Stimulated activated CD8-positive, alpha-beta memory T cell treated with anti-CD3 and anti-CD28 coated beads, Interleukin-12 subunit alpha, Interleukin-12 subunit beta, amount 100 ng/mL, for 4 hours (primary cell): Measurements from ENCODE around the gene NFASC.

ENCODE experiments used
- DNase-seq: peaks from one replicate; pipeline ENCODE4 v3.0.0-alpha.2; 2020; ENCODE audit warnings: low read depth

The NFASC gene

DNA sequence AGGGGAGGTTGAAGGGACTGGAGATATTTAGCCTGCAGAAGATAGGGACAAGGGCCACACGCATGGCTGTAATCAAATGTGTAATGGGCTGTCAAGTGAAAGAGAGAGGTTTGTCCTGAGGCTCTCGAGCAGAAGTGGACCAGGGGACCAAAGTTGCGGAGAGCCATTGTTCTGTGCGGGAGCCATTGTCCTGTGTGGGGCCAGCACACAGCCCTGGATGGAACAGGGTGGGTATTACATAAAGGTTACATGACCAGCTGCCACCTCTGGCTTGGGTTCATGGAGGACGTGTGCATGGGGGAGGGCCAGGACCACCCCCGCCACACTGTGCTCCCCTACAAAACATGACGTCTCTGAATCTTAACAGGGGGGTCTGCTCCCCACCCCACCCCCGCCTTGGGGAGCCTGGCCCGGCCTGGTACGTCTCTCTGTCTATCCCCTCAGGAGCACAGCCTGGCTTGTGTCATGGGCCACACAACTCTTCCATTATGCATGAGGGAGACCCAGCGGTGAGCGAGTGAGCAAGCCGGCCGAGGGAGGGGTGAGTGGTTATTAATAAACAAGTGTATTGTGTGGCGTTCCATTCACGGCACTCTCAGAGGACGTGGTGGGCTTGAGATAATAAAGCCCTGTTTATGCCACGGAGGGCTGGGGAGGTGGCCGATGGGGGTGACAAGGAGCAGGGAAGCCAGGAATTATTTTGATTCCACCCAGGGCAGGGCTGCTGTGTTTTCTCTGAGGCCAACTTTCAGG, at the start of gene NFASC:
Gene NFASC (plus strand): TSS at position 703 of the 753 bp plus-strand sequence. CDS start 73,454 bp downstream, outside the sequence.
- no peak for DNase-seq

DNA sequence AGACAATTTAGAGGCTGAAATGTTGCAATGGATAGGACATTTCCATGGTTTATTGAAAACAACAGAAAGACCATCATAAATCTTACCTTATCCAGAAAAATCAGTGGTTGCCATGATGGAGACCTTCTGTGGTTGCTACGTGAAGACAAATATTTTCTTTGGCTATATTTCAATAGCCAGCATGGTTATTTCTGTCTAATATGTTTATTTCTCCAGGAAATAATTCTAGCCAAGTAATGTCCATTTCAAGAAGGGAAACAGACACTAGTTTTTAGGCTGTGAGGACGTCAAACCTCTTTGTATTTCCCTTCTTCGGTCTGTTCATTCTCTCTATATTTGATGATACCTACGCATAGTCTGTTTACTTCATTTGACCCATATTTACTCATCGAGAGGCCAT, 49.2 kb upstream of the NFASC start:
- DNase-seq, result no peak

DNA sequence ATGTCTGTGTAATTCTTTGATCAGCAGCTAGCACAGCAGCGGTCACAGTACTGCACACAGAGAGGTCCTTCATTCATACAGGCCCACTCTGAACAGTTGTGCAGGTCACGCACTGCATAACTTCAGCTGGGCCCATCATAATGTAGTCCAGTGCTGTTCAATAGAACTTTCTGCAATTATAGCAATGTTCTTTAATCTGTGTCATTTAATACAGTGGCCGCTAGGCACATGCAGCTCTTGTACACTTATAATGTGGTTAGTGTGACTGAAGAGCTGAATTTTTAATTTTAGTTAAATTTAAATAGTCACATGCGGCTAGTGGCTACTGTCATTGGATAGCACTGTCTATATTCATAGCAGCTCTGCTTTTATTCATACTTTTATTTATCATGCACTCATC, 48.7 kb upstream of the NFASC start:
- no peak for DNase-seq

DNA sequence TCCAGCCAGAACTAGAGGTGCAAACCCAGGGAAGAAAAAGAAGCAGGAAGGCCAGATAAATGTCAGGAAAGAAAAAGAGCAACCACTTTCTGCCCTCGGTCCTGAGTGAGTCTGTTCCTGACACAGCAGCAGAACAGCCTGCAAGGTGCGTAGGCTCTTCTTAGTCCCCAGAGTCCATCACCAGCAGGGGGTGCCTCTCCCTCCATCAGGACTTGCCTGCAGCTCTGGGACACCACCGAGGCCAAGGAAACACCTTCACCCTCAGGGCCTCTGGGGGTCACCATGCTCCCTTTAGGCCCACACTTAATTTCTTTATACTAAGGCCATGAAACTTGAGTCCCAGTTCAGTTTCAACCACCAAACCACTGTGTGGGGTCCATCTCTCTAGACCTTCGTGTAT, 43.7 kb upstream of the NFASC start:
- no peak for DNase-seq

DNA sequence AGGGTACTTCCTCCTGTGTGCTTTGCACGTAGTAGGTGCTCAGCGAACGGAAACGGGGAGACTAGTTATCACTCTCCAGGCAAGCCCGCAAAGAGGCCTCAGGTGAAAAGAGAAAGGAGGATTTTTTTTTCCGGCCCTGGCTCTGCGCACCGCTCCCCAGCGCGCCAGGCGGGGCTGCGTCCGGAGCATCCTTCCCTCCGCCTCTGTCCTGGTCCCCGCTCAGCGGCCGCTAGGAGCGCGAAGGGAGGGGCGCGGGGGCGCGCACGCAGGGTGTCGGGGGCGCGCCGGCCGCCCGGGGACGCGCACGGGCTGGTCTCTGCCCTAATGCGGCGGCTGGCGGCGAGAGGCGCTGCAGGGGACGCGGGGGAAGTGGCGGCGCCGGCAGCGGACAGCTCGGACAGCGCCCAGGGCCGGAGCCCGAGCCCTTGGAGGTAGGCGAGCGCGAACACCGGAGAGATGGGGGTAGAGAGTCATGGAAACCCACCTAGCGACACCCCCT, 42.3 kb upstream of the NFASC start:
- no peak for DNase-seq

DNA sequence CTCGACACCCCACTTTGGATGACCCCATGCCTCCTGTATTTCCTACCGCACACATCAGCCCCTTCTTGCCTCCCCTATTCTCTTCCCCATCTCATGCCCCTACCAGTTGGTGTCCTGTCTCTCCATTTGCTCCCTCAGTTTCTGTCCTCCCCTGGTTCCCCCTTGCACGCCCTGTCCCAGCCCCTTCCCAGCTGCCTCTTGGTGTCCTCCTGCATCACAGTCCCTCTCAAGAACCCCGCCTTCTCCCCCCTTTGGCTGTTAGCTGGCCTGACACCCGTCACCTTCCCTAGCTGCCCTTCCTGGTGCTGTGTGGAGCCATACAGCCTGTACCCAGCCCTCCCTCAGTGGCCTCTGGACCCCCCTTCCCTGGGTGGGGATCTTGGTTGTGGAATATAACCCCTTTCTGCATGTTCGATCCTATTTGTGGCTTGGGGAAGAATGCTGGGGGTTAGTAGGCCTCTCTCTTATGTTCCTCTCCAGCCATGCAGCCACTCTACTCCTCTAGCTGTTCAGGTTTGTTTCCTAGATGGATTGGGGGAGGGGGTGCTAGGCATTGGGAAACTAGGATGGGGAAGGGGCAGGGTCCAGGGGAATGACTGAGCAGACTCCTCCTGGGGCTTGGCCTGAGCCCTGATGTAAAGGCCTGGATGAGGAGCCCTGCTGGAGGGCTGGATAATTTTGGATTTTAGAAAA, 41.4 kb upstream of the NFASC start:
- DNase-seq, result no peak

DNA sequence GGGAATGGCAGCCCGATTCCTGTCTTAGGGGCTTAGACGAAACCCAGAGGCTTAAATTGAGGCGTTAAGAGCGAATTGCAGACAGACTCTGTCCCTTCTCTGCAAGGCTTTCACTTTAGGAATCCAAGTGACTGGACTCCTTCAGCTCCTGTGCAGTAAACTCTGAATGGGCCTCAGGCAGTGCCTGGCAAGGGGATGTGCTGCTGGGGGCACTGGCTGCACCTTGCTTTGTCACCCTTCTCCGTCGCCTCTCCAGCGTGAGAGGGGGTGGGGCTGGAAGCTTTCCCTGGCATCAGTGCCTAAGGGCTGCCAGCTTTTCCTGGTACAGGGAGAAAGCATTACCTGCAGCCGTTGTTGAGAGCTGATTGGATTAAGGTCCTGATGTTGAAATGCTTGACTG, 39.9 kb upstream of the NFASC start:
- no peak for DNase-seq

DNA sequence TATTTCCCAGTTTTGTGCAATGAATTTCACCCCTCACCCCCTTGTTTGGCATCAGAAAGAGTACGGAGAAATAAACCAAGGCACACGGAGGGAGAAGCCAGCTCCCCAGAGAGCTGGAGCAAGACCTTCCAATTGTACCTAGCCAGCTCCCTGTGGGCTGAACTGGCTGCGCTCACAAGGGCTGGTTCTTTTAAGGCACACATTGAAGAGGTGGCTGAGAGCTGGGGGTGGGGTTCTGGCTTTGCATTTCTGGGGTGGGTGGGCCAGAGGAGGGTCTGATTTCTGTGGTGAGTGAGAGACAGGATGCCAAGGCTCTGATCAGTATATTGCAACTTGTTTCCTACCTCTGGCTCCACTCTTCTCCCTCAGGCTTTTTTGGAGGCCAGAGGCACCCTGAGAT, 39.5 kb upstream of the NFASC start:
- no peak for DNase-seq

DNA sequence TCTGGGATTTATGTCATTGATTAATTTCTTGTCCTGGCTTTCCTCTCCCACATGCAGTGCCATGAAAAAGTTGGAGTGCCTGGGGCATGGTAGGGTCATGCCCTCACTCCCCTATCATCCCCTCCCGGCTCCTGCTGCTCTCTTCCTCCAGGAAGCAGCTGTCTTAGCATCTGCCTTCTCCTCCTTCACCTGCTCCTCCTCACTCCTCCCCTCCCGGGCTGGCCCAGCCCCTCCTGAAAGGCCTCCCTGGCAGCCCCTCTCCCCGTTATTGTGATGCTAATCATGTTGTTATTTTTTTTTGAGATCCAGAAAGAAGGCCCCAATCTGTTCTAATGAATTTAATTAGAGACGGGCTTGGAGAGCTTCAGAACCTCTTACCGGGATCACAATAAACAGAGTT, 36.3 kb upstream of the NFASC start:
- no peak for DNase-seq

DNA sequence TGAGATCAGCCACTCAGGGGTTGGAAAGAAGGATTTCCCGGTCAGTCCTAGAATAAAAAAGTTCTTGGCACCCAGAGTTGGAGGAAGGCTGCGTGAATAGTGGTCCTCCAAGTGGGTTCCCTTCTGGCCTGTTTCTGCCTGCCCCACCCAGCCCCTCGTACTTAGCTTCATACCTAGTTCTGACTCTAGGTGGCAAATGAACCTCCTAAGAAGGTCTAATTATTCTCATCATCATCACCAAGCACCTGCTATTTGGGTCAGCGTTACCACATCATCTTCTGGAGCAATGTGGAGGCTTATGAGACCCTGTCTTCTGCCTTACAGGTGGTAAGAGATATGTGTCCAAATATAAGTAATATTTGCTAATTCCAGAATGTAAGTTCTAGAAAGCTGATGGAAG, 35.9 kb upstream of the NFASC start:
- no peak for DNase-seq

DNA sequence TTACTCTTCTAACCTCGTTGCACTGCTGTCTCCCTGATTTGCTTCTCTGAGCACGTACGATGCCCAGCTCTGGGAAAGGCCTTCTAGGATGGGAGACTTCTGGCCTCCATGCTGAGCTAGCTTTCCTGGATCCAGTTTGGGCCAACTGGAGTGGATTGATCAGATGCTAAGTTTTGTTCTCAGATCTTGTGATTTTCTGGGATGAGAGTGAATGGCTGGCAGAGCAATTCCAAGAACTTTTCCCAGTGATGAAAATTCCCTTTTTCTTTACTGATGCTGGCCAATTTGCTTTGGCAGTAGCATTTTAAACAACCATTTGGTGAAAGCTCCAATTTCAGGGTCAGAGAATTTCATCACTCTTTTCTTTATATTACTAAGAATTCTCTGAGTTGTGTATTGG, 34.9 kb upstream of the NFASC start:
- DNase-seq, result no peak

DNA sequence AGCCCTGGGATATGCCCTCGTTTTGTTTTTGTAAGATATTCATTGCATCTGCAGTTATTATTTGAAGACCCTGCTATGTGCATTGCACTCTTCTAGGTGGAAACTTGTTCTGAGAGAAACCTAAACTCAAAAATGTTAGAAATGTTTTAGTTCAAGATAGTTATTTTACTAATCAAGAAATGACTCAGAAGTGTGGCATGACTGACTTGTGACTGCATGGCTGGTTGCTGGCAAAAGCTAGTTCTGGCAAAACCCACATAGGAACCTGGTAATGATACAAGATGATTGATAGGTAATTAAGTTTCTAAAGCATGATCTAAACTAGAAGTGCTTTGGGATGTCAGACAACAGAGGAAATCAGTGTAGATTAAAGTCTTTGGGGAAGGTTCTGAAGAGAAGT, 33.8 kb upstream of the NFASC start:
- DNase-seq, result no peak

DNA sequence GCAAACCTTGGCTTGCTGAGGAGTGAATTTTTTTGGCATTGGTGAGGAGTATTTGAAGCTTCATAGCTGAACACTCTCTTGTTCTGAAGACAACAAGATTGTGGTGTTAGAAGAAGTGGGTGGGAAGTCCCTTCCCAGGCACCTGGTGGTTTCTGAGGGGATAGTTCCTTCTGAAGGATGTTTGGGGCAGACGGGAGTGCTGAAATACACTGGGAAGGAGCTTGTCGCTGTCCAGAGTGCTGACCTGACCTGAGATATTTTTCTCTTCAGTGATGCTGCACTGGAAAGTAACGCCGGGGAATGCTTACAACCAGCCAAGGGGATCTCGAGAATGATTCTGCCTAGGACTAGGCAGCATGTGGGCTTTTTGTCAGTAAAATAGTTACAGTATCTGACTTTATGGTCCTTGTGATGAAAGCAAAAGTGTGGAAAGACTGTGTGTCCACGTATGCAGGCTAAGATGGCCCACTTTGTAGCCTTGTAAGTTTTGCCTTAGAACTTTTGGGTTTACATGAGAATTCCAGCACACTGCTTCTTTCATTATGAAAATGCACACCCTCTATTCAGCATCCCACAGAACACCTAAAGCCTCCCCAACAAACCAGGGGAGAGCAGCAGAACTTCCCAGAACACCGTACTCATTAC, 33.1 kb upstream of the NFASC start:
- no peak for DNase-seq

DNA sequence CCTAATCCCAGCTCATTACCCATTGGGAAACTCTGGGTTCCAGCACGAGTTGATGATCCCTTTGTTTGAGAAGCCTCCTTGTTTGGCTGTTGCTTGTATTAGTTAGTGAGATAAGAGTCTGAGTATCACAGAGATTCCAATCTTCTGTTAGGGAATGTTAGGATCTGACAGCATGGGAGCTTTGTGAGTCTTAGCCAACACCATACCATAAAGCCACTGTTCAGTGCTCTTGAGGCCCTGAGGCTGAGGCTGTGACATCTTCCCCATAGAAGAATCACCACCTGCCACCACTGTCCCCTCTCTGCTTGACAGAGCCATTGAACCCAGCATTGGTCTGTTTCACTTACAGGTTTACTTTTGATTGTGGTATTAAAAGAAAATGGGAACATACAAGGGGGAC, 29.3 kb upstream of the NFASC start:
- DNase-seq, result no peak

DNA sequence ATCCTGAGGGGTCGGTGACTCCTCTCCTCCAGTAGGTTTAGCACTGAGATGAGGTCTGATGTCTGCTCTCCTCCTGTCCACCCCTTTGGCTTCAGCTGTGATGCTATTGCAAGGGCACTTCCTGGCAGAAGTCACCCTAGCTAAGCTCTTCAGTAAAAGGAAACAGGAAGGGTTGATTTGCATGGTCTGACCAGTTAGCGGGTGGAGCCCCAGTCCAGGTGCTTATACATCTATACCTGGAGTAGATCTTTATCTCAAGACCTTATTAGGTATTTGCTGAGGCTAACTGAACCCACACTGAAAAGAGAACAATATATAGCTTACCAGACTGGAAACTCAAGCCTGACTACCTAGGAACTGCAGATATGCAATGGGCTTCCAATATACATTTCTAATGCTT, 28.9 kb upstream of the NFASC start:
- DNase-seq, result no peak

DNA sequence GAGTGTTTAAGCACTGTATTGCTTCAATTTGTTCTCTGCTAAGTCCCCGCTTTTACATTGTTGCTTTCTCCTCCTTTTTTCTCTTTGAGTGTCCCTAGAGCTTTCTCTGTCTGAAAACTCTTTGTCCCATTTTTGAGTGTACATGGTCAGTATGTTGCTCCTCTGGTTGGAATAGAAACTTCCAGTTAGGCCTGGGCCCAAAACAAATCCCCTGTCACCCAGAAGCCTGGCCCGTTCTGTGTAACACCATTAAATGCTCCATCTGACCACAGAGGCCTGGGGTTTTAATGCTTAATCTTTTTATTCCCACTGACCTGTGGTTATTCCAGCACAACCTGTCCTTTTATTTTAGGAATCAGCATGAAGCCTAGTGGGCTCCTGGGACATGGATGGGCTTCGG, 28.3 kb upstream of the NFASC start:
- no peak for DNase-seq

DNA sequence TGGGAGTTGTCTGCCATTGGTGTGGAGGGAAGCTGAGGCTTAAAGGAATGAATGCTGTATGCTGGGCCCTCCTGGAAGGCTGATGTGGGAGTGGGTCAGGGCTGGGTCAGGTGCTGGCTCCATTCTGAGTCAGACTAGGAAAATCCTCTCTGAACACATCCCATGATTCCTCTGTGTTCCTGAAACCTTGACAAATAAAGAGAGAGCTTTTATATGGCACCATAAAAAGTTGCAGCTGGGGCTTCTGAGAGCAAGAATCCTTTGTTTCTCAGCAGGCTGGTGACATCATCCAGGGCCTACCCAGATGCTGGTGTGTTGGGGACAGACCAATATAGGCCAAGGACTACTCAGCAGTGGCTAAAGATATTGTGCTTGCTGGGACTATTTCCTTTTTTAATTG, 27.8 kb upstream of the NFASC start:
- no peak for DNase-seq

DNA sequence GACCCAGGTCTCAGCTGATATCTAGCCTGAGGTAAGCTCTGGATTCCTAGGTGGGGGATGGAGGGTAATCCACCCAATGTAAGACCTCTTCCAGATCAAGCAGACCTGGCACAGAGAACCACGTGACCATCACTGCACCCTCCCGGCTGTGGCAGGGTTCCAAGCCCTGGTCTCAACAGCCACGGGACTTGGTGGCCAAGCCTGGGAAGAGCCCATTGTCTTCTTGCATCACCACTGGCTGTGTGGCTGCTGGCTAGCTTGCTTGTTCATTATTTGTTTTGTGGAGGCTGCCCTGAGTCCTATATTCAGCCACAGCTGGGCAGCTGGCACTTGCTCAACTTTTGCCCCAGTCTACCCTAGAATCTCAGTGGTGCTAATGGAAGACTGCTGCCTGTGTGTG, 24.1 kb upstream of the NFASC start:
- DNase-seq, result no peak

DNA sequence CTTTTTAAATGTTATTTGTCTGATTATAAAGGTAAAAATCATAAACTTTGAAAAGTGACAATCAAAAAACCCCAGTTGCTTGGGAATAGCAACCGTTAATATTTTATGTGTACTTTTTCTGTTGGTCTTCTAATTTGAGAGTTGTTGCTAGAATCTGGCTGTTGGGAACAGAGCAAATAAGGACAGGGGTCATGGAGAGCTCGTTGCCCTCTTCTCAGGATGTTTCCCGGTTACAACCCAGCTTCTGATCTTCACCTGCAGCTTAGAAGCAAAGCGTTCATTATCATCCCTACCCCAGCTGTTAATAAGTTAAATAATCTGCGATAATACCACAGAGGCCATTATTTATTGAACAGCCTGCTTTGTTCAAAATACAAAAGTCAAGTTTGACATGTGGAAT, 22.1 kb upstream of the NFASC start:
- DNase-seq, result no peak

DNA sequence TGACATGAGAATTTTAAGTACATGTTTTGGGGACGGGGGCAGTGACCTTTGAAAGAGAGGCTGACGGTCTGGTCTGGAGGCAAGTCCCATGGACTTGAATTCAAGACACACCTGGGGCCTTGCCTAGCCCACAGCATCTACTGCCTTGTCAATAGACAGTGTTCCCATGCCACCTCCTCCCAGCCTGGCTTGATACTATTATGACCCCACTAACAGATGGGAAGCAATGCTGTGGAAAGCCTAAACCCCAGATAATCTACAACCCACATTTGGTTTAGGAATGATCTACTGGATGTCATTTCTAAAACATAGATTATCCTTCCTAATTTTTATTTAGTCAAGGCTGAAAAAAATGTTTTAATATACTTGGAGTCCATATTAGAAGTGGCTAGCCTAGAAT, 17.8 kb upstream of the NFASC start:
- no peak for DNase-seq

DNA sequence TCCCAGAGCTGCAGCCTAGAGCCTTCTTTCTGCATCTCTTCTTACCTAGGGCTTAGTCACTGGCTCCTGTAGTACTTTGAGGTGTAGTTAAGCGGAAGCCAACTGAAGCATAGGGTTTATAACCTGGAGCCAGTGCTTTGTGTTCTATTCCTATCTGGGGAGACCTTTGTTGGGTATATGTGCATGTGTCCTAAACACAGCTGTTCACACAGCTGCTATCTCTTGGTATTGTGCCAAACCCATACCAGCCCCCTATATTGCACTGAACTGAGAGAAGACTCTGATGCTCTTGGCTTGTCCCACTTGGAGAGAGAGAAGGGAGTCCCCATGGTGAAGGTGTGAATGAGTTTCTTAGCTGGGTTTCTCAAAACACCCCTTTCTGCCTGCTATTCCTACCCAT, 17.2 kb upstream of the NFASC start:
- DNase-seq, result no peak

DNA sequence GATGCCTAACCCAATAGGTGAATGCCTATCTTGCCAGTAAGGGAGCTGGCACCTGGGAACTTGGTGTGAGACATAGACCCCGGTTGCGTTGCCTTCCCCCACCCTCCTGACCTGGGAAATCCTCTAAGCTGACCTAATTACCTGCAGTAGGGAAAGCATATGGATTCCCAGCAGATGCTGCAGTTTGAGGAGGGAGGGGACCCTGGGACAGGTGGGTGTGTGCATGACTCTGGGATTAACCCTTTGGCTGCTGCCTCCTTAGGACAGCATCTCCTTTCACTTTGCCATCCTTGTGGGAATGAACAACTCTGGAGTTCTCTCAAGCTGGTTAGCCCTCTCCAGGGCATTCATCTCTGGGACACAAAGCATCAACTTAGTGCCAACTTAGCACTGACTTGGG, 16.4 kb upstream of the NFASC start:
- DNase-seq, result no peak

DNA sequence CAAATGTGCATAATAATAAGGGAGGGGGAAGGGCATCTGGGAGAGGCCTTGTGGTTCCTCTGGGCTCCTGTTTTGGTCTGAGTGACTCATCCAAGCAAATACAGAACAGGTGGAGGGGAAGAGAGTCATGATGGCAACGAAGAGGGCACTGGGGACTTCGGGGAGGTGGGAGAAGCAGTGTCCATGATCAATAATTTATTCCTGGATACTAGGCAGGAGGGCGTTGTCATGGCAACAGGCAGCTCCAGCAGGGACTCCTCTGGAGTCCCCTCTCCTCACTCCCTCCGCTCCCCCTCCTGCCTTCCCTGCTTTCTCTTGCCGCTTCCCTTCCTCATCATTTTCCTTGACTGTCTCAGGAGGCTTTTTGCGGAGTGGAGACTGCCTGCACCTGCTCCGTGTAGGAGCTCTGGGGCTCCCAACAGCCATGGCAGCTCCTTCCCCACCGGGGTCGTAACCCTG, 12.3 kb upstream of the NFASC start:
- DNase-seq, result no peak
